SJCRH30 (cell line): Measurements from ENCODE around the gene CTSW. TPM values are rescaled to one million over a fixed set of nuclear protein-coding genes. Genes with fewer than 3 reads are reported as not detected.

Experiments
- DNase-seq, 2 experiments: peaks; one replicate each; pipeline ENCODE4 v3.0.0-alpha.2; 2015 to 2020
- H3K27ac ChIP-seq: fragments of 250-450 bp; sonication (Bioruptor Pico); 2 replicates; pipeline ENCODE4 v1.5.1; 2020; ENCODE audit warnings: mild to moderate bottlenecking, moderate library complexity
- H3K27me3 ChIP-seq: fragments of 250-450 bp; sonication (Bioruptor Pico); 2 replicates; pipeline ENCODE4 v1.5.1; 2020; ENCODE audit warnings: mild to moderate bottlenecking, moderate library complexity
- H3K36me3 ChIP-seq: fragments of 250-450 bp; sonication (Bioruptor Pico); 2 replicates; pipeline ENCODE4 v1.5.1; 2020; ENCODE audit warnings: mild to moderate bottlenecking, moderate library complexity
- H3K4me1 ChIP-seq: fragments of 250-450 bp; sonication (Bioruptor Pico); 2 replicates; pipeline ENCODE4 v1.5.1; 2020; ENCODE audit warnings: mild to moderate bottlenecking, moderate library complexity
- H3K4me3 ChIP-seq: fragments of 250-450 bp; sonication (Bioruptor Pico); 2 replicates; pipeline ENCODE4 v1.5.1; 2020; ENCODE audit warnings: mild to moderate bottlenecking, moderate library complexity
- H3K9me3 ChIP-seq: fragments of 250-450 bp; sonication (Bioruptor Pico); replicated peaks from 2 replicates; pipeline ENCODE4 v1.5.1; 2020; ENCODE audit warnings: mild to moderate bottlenecking, moderate library complexity
- total RNA-seq: library from RNA; depleted of rRNA; stranded (reverse); fragments of >200 nt; shearing (Covaris generic); gene quantifications from 2 replicates; pipeline ENCODE4 v1.2.3, GENCODE V29; 2014

Gene CTSW
- total RNA-seq, 1 experiment from 2014 or later, result not detected

- Histone ChIP-seq H3K36me3 (peaks cover 31% of the 10 kb centered on the region), H3K4me1 (no peaks in the 10 kb centered on the region; the same call in 1 of the 2 replicates)
Observed at GRCh38 chr11:65860278-65861164, 19.1 kb upstream of the CTSW start, which contains the start of gene MUS81. Gene MUS81, plus strand, starts transcription at chr11:65860433. Its CDS starts 321 bp downstream, at chr11:65860754.

GRCh38 chr11:65861165-65861505 is 18.5 kb upstream of the CTSW start:
- peak overlapping the region; percentile 74; the same call in 1 of the 2 replicates for H3K27ac ChIP-seq

More at GRCh38 chr11:65860278-65861164, 19.1 kb upstream of the CTSW start, which contains the start of gene MUS81:
- H3K27ac ChIP-seq, result peak within 1 kb of the TSS; percentile 74
- peak within 1 kb of the TSS; percentile 96 for H3K4me3 ChIP-seq
- H3K27me3 ChIP-seq, result no peaks in the 10 kb centered on the region
- H3K9me3 ChIP-seq, result no peaks in the 10 kb centered on the region
- DNase-seq, result peak; percentile 98

GRCh38 chr11:65861533-65862183 is 18.0 kb upstream of the CTSW start:
- Histone ChIP-seq H3K9me3 (no peaks in the 10 kb centered on the region), H3K4me3 (peak overlapping the region; percentile 96), H3K27ac (no peak overlapping the region), H3K4me1 (no peaks in the 10 kb centered on the region; the same call in 1 of the 2 replicates), H3K36me3 (peaks cover 28% of the 10 kb centered on the region), H3K27me3 (no peaks in the 10 kb centered on the region)
- DNase-seq, result no peak

More at GRCh38 chr11:65861165-65861505, 18.5 kb upstream of the CTSW start:
- peak in 1 of 2 experiments; percentile 40 for DNase-seq
- Histone ChIP-seq H3K36me3 (peaks cover 30% of the 10 kb centered on the region), H3K27me3 (no peaks in the 10 kb centered on the region), H3K4me3 (peak overlapping the region; percentile 96), H3K9me3 (no peaks in the 10 kb centered on the region), H3K4me1 (no peaks in the 10 kb centered on the region; the same call in 1 of the 2 replicates)

GRCh38 chr11:65862191-65862735 is 17.4 kb upstream of the CTSW start:
- H3K9me3 ChIP-seq, result no peaks in the 10 kb centered on the region
- no peaks in the 10 kb centered on the region; the same call in 1 of the 2 replicates for H3K4me1 ChIP-seq
- no peak overlapping the region for H3K27ac ChIP-seq
- peaks cover 29% of the 10 kb centered on the region for H3K36me3 ChIP-seq
- H3K27me3 ChIP-seq, result no peaks in the 10 kb centered on the region
- no peak for DNase-seq
- H3K4me3 ChIP-seq, result no peak overlapping the region

GRCh38 chr11:65862941-65863888 is 16.4 kb upstream of the CTSW start:
- H3K36me3 ChIP-seq, result peaks cover 32% of the 10 kb centered on the region
- DNase-seq, result no peak
- no peaks in the 10 kb centered on the region for H3K9me3 ChIP-seq
- H3K27ac ChIP-seq, result no peak overlapping the region
- H3K4me3 ChIP-seq, result no peak overlapping the region
- H3K27me3 ChIP-seq, result no peaks in the 10 kb centered on the region
- no peaks in the 10 kb centered on the region; the same call in 1 of the 2 replicates for H3K4me1 ChIP-seq

- Histone ChIP-seq H3K36me3 (peaks cover 32% of the 10 kb centered on the region), H3K4me3 (no peak overlapping the region), H3K4me1 (no peaks in the 10 kb centered on the region; the same call in 1 of the 2 replicates), H3K27me3 (no peaks in the 10 kb centered on the region), H3K27ac (no peak overlapping the region), H3K9me3 (no peaks in the 10 kb centered on the region)
- DNase-seq, result no peak
Observed at GRCh38 chr11:65863889-65864705, 15.5 kb upstream of the CTSW start.

- Histone ChIP-seq H3K36me3 (peaks cover 32% of the 10 kb centered on the region), H3K4me1 (no peaks in the 10 kb centered on the region; the same call in 1 of the 2 replicates), H3K4me3 (no peak overlapping the region), H3K27me3 (no peaks in the 10 kb centered on the region), H3K27ac (no peak overlapping the region), H3K9me3 (no peaks in the 10 kb centered on the region)
- no peak for DNase-seq
Observed at GRCh38 chr11:65864706-65865471, 14.7 kb upstream of the CTSW start.

GRCh38 chr11:65865550-65866172 is 14.0 kb upstream of the CTSW start:
- peaks cover under 1% of the 10 kb centered on the region; the same call in 1 of the 2 replicates for H3K4me1 ChIP-seq
- H3K9me3 ChIP-seq, result no peaks in the 10 kb centered on the region
- H3K27me3 ChIP-seq, result no peaks in the 10 kb centered on the region
- no peak for DNase-seq
- no peak overlapping the region for H3K27ac ChIP-seq
- H3K36me3 ChIP-seq, result peaks cover 32% of the 10 kb centered on the region
- H3K4me3 ChIP-seq, result no peak overlapping the region

- H3K36me3 ChIP-seq, result peaks cover 32% of the 10 kb centered on the region
- H3K9me3 ChIP-seq, result no peaks in the 10 kb centered on the region
- no peak for DNase-seq
Observed at GRCh38 chr11:65866509-65867283, 12.9 kb upstream of the CTSW start.

GRCh38 chr11:65867284-65868071 is 12.2 kb upstream of the CTSW start:
- peaks cover 5% of the 10 kb centered on the region; the same call in 1 of the 2 replicates for H3K4me1 ChIP-seq
- peaks cover 32% of the 10 kb centered on the region for H3K36me3 ChIP-seq
- H3K4me3 ChIP-seq, result no peak overlapping the region
- H3K9me3 ChIP-seq, result no peaks in the 10 kb centered on the region
- no peaks in the 10 kb centered on the region for H3K27me3 ChIP-seq
- no peak for DNase-seq
- H3K27ac ChIP-seq, result no peak overlapping the region

More at GRCh38 chr11:65866509-65867283, 12.9 kb upstream of the CTSW start:
- H3K27ac ChIP-seq, result no peak overlapping the region
- H3K4me3 ChIP-seq, result no peak overlapping the region
- peaks cover 2% of the 10 kb centered on the region; the same call in 1 of the 2 replicates for H3K4me1 ChIP-seq
- H3K27me3 ChIP-seq, result no peaks in the 10 kb centered on the region

GRCh38 chr11:65868076-65868667 is 11.5 kb upstream of the CTSW start:
- H3K27ac ChIP-seq, result no peak overlapping the region
- H3K36me3 ChIP-seq, result peaks cover 32% of the 10 kb centered on the region
- H3K4me1 ChIP-seq, result peaks cover 5% of the 10 kb centered on the region; the same call in 1 of the 2 replicates
- H3K27me3 ChIP-seq, result no peaks in the 10 kb centered on the region
- H3K4me3 ChIP-seq, result no peak overlapping the region
- peak in 1 of 2 experiments; percentile 36 for DNase-seq
- no peaks in the 10 kb centered on the region for H3K9me3 ChIP-seq
